Activated CD4-positive, alpha-beta T cell treated with anti-CD3 and anti-CD28 coated beads, Interleukin-2, amount 50 U/mL, for 16 hours (primary cell): ENCODE data around the gene CDC14A.
"Not testable (repeated sequence)": the region's sequence is repeated elsewhere in the genome, so short reads cannot be mapped to it uniquely, and the experiment has no call there.

Experiments
- DNase-seq: peaks from one replicate; pipeline ENCODE4 v3.0.0-alpha.2; 2020

Gene CDC14A

GRCh38 chr1:100352267-100353070 lies at the start of gene CDC14A:
Gene CDC14A, plus strand, starts transcription at chr1:100352506. Its CDS starts 449 bp downstream, at chr1:100352955.
- DNase-seq = peak; percentile 92

DNA sequence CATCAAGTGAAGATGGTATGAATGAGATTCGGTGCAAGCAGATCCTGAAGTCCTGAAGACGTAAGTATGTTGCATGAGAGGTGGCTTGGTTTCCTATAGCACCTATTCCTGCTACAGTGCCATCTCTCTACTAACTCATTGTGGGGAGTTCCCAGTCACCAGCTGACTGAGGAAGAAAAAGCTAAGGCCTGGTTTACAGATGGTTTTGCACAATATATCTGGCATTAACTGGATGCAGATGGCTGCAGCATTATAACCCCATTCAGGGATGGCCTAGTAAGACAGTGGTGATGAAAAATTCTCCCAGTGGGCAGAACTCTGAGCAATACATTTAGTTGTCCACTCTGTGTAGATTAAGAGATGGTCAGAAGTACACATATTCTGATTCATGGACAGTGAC lies 49.6 kb upstream of the CDC14A start:
- DNase-seq = no peak

- DNase-seq = no peak
Observed at GRCh38 chr1:100304227-100304626, 48.1 kb upstream of the CDC14A start.

DNA sequence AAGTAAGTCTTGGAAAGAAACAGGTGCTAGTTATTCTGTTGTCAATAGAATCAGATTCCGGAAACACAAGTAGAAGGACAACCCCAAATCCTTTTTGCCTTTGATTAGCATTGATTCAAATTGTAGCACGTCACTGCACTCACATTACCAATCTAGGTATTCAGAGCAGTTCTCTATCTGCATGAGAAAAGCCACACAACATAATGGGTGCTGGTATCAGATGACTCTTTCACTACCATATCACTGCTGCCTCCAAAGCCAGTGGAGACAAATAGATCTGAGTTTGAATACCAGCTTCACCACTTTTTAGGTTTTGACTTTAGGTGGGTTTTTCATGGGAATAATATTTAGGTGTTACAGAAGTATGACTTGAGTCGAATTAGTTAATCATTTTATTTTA lies 47.4 kb upstream of the CDC14A start:
- DNase-seq = no peak

DNA sequence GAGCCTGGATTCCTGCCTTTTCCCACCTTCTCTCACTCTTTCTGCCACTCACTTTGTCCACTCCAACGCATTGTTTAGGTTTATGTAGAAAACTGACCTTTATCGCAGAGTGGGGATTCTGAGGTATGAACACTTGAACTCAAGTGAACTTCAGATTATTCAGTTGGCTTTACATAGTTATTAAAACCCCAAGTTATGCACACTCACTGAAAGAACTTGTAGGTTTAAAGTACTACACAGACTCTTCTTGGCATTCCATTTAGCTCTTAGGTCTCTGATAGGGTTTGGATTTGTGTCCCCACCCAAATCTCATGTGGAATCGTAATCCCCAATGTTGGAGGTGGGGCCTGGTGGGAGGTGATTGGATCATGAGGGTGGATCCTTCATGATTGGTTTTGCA lies 46.4 kb upstream of the CDC14A start:
- no peak for DNase-seq

- peak; percentile 54 for DNase-seq
Observed at GRCh38 chr1:100306735-100307313, 45.5 kb upstream of the CDC14A start.

DNA sequence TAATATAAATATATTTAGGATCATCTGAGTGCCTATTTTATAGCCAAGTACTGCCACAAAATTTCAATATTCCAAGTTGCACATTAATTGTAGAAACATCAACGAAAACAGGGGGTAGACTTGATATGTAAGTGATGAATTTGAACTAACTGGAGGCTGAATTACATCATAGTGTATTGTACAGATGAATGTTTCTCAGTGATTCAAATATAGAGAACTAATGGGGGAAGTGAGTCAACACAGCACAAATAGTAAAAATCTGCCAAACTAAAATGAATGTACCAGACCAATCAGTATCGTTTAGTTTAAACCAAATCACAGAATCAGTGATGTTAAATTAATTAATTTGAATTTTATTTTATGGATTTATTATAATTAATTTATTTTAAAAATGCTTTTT lies 43.5 kb upstream of the CDC14A start:
- peak; percentile 79 for DNase-seq

- DNase-seq = no peak
Observed at GRCh38 chr1:100309863-100310262, 42.4 kb upstream of the CDC14A start.

DNA sequence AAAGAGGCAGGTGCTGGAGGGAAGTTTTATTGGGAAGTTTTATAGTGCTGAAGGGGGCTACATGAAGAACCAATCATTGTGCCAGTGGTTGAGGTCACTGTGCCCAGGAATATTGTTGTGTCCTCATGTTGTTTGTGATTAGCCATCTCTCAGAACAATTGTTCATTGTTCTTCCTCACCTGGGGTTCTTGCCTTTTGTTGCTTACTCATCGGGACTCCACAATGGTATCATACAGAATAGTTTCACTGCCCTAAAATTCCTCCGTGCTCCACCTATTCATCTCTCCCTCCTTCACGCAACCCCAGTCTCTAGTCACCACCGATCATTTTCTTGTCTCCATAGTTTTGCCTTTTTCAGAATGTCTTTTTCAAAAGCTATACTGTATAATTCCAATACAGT lies 38.9 kb upstream of the CDC14A start:
- no peak for DNase-seq

DNA sequence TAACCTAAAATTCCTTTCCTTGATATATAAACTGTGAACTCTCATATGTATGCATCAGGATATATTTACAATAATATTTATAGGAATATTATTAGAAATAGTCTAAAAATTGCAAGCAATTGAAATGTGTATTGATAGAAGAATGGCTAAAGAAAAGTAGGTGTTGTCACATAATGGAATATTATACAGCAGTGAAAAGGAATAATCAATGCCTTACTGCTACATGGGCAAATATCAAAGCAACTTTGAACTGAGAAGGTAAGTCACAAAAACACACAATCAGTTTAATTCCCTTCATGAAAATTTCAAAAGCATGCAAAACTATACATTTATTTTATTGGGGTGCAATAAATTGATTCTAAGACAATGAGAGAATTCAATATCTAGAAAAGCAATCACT lies 35.7 kb upstream of the CDC14A start:
- DNase-seq = no peak

GRCh38 chr1:100320311-100321099 lies 31.8 kb upstream of the CDC14A start:
- no peak for DNase-seq

GRCh38 chr1:100321100-100321493 lies 31.2 kb upstream of the CDC14A start:
- DNase-seq = no peak

DNA sequence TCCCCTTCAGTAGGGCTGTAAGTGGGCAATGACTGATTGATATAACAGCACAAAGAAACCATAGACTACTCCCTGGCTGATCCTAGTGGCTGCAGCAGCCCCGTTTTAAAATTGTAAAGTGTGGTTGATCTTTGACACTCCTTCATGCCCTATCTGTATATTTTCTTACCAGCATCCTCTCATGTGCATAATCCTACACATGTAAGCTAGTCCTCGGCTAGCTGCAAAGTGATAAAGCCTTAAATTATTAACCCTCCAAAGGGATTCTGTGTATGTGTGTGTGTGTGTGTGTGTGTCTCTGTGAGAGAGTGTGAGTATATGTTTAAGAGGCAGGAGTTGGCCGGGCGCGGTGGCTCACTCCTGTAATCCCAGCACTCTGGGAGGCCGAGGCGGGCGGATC lies 30.8 kb upstream of the CDC14A start:
- no peak for DNase-seq

- DNase-seq = no peak
Observed at GRCh38 chr1:100322436-100323211, 29.7 kb upstream of the CDC14A start.

GRCh38 chr1:100323419-100324106 lies 28.7 kb upstream of the CDC14A start:
- no peak for DNase-seq

DNA sequence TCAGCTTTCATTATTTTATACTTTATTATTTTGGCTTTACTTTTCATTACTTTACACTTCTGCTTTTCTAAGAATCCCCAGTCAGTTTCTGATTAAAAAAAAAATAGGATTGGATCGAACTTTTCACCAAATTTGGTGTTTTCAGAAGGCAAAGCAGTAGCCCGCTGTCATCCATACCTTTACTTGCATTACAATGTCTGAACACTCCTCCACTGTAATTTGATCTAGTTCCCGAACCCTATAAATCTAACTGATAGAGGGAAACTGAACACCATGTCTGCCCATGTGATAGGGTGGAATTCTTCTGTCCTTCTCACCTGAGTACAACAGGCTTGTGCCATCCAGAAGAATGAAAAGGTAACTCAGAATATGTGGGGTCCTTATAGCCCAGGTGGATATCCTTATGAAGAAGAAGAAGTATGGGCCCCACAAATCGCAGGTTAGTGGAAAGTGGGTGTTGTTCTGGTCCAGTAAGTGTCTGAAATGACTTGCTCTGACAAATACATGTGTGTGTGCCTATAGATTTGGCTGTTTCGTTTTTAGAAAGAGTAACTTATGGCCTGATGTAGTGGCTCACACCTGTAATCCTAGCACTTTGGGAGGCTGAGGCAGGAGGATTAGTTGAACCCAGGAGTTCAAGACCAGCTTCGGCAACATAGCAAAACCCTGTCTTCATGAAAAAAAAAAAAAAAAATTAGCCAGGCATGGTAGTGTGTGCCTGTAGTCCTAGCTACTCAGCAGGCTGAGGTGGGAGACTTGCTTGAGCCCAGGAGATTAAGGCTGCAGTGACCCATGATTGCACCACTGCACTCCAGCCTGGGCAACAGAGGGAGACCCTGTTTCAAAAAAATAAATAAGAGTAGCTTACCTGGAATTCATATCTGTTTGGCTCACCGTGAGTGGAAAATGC lies 26.6 kb upstream of the CDC14A start:
- no peak for DNase-seq

GRCh38 chr1:100326325-100326670 lies 26.0 kb upstream of the CDC14A start:
- DNase-seq = not testable (repeated sequence)

DNA sequence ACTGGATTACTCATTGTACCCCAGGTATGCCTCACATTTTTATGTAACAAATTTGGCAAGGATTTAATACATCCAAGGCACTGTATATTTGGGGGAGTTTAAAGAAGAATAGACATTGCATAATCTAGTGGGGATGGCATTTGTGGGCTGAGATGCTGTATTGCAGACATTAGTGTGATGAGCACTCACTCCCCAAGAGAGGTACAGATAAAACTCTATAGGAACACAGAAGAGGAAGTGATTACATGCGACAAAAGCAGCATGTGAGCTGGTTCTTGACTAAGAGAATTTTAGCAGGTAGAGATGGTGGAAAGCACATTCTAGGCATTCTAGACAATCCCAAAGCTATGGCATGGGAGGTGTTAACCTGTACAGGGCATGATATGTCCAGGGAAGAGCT lies 24.2 kb upstream of the CDC14A start:
- no peak for DNase-seq

GRCh38 chr1:100331146-100331545 lies 21.2 kb upstream of the CDC14A start:
- DNase-seq = not testable (repeated sequence)

GRCh38 chr1:100332331-100332730 lies 20.0 kb upstream of the CDC14A start:
- no peak for DNase-seq

- no peak for DNase-seq
Observed at GRCh38 chr1:100335436-100335835, 16.9 kb upstream of the CDC14A start.
